ENCODE data around the gene C21orf58.

DNA sequence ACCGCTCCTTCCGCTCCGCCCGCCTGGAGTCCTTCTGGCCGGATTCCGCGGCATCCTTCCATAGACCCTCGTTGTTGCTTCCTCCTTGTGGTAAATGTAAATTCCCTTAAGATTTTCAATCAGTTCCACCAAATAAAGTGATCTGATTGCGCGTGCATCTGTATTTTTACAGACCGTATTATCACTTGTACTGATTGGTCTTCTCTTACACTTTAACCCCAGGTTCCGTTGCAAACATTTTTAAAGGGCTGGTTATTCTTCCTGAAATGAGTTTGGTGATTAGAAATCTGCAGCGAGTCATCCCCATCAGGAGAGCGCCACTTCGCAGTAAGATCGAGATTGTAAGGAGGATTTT is 37.0 kb downstream of the C21orf58 start:
- TF ChIP-seq CTCF (IDR thresholded peaks at IDR 0.05 in 4 of 5, conservative IDR thresholded peaks at IDR 0.05 in 1 of 5), result no peak
- TF ChIP-seq POLR2A (IDR thresholded peaks at IDR 0.05), result no peak

Data from gastrocnemius medialis (tissue), 4 donors.